ENCODE measurements around the gene TTLL1.

Gene TTLL1

DNA sequence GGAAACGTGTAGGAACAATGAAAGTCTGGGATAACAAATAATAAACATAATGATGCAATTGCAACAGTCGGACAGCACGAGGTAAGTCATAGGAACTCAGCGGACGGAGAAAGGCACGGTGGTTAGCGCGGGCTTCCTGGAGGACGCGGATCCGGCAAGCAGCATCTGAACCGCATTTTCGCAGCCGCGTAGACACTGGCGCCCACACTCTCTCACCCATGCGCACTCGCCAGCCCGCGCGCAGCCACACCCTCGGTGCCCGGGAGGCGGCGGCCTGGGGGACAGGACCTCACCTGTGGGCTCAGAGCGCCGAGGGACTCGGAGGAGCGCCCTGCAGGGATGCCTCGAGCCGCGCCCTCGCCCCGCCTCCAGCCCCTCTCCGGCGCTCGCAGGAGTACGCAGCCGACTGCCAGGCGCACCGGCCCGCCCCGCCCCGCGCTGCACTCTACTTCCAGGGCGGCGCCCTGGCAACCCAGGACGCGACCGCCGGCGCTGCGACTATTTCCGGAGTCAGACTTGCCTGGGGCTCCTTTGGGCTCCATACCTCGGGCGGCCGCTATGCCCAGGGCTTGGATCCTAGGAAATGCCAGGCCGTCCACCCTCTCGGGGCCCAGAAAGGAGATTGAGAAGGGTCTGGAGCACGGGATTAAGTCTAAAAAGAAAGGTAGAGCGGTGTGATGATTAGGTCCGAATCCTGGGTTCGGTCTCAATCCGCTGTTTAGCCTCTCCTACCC is at the start of gene TTLL1:
Gene TTLL1 (minus strand): TSS at position 408 of the 734 bp plus-strand sequence. CDS start 13,805 bp downstream, outside the sequence.
- H3K27me3 ChIP-seq (ENCODE audit: insufficient read depth, low read length), result no peaks in the 10 kb centered on the region
- peaks cover 19% of the 10 kb centered on the region for H3K4me1 ChIP-seq (ENCODE audit: insufficient read depth, low read length, severe bottlenecking)
- H3K9me3 ChIP-seq (ENCODE audit: low read length), result no peaks in the 10 kb centered on the region
- H3K9ac ChIP-seq (ENCODE audit: low read length), result peak within 1 kb of the TSS; percentile 73
- TF ChIP-seq, protein P1, sequence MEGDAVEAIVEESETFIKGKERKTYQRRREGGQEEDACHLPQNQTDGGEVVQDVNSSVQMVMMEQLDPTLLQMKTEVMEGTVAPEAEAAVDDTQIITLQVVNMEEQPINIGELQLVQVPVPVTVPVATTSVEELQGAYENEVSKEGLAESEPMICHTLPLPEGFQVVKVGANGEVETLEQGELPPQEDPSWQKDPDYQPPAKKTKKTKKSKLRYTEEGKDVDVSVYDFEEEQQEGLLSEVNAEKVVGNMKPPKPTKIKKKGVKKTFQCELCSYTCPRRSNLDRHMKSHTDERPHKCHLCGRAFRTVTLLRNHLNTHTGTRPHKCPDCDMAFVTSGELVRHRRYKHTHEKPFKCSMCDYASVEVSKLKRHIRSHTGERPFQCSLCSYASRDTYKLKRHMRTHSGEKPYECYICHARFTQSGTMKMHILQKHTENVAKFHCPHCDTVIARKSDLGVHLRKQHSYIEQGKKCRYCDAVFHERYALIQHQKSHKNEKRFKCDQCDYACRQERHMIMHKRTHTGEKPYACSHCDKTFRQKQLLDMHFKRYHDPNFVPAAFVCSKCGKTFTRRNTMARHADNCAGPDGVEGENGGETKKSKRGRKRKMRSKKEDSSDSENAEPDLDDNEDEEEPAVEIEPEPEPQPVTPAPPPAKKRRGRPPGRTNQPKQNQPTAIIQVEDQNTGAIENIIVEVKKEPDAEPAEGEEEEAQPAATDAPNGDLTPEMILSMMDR (IDR thresholded peaks at IDR 0.05; ENCODE audit: low read length), result no peak
- no peak for TF ChIP-seq EZH2 (IDR thresholded peaks at IDR 0.05; ENCODE audit: borderline replicate concordance, low read length)
- H3F3A ChIP-seq (ENCODE audit: insufficient read depth, low read length), result 0 out of 2 replicates have a peak, but pooled peaks cover 3% of the 10 kb centered on the region
- H3K36me3 ChIP-seq (ENCODE audit: insufficient read depth, low read length), result peaks cover 4% of the 10 kb centered on the region; the same call in 1 of the 2 replicates
- H3K9me2 ChIP-seq (ENCODE audit: low read depth, low read length), result no peaks in the 10 kb centered on the region
- peak within 1 kb of the TSS; percentile 95 for H3K4me2 ChIP-seq (ENCODE audit: low read length)
- H4K20me1 ChIP-seq (ENCODE audit: insufficient read depth, low read length), result no peaks in the 10 kb centered on the region
- H3K27ac ChIP-seq (ENCODE audit: low read depth, low read length, poor library complexity, severe bottlenecking), result peak within 1 kb of the TSS; percentile 40
- peak within 1 kb of the TSS; percentile 69 for H3K4me3 ChIP-seq (ENCODE audit: low read depth, low read length, poor library complexity, severe bottlenecking)
- peak within 1 kb of the TSS; percentile 81 for H2AFZ ChIP-seq (ENCODE audit: low read length)
- H3K79me2 ChIP-seq (ENCODE audit: insufficient read depth, low read length), result no peaks in the 10 kb centered on the region

DNA sequence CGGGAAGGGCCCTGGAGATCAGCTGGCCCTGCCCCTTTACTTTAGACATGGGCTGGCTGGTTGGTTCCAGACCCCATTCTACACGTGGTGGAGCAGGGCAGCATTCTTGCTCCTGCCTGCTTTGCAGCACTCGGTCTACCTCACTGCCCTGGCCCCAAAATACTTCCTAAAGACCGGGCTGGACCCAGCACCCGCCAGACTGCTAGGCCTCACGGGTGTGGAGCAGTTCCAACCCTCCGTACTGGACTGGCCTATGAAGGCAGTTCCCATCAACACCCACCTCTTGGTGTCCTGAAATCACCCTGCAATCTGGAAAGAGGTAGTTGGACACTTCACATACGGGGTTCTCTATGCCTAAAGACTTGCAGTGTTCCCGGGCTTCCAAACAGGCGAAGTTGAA is 47.6 kb upstream of the TTLL1 start:
- Histone ChIP-seq H3K9me2 (ENCODE audit: low read depth, low read length) (no peaks in the 10 kb centered on the region), H3K4me2 (ENCODE audit: low read length) (no peak overlapping the region), H3K27me3 (ENCODE audit: insufficient read depth, low read length) (no peaks in the 10 kb centered on the region), H3K27ac (ENCODE audit: low read depth, low read length, poor library complexity, severe bottlenecking) (no peak overlapping the region), H3F3A (ENCODE audit: insufficient read depth, low read length) (no peaks in the 10 kb centered on the region), H3K36me3 (ENCODE audit: insufficient read depth, low read length) (peaks cover 87% of the 10 kb centered on the region), H3K79me2 (ENCODE audit: insufficient read depth, low read length) (peaks cover under 1% of the 10 kb centered on the region; the same call in 1 of the 2 replicates), H4K20me1 (ENCODE audit: insufficient read depth, low read length) (no peaks in the 10 kb centered on the region), H3K9me3 (ENCODE audit: low read length) (no peaks in the 10 kb centered on the region), H3K9ac (ENCODE audit: low read length) (no peak overlapping the region), H3K4me1 (ENCODE audit: insufficient read depth, low read length, severe bottlenecking) (peaks cover 2% of the 10 kb centered on the region), H3K4me3 (ENCODE audit: low read depth, low read length, poor library complexity, severe bottlenecking) (no peak overlapping the region), H2AFZ (ENCODE audit: low read length) (no peak overlapping the region)
- no peak for TF ChIP-seq EZH2 (IDR thresholded peaks at IDR 0.05; ENCODE audit: borderline replicate concordance, low read length)
- TF ChIP-seq, protein P1 (IDR thresholded peaks at IDR 0.05; ENCODE audit: low read length), result no peak

DNA sequence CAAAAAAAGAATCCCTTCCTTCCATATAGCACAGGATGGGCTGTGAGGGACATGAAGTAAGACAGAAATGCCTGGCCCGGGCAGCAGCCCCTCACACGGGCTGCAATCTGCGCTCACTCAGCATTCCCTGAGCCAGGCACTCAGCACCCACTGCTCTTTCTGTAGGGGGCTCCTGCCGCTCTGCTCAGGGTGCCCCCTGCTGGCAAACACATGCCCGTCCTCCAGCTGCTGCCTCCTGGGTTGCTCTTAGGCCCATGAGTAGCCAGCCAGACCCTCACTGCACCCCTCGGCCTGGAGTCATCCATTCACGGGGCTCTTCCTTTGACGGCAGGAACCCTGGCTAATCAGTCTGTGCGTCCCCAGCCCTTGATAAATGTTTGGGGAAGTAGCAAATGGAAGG is 47.1 kb upstream of the TTLL1 start:
- Histone ChIP-seq H3K4me3 (ENCODE audit: low read depth, low read length, poor library complexity, severe bottlenecking) (no peak overlapping the region), H3K79me2 (ENCODE audit: insufficient read depth, low read length) (no peaks in the 10 kb centered on the region), H3K4me1 (ENCODE audit: insufficient read depth, low read length, severe bottlenecking) (no peaks in the 10 kb centered on the region), H3K9me3 (ENCODE audit: low read length) (no peaks in the 10 kb centered on the region), H3K27me3 (ENCODE audit: insufficient read depth, low read length) (no peaks in the 10 kb centered on the region), H3K27ac (ENCODE audit: low read depth, low read length, poor library complexity, severe bottlenecking) (no peak overlapping the region), H2AFZ (ENCODE audit: low read length) (no peak overlapping the region), H4K20me1 (ENCODE audit: insufficient read depth, low read length) (no peaks in the 10 kb centered on the region), H3K4me2 (ENCODE audit: low read length) (no peak overlapping the region), H3K36me3 (ENCODE audit: insufficient read depth, low read length) (peaks cover 89% of the 10 kb centered on the region), H3F3A (ENCODE audit: insufficient read depth, low read length) (no peaks in the 10 kb centered on the region), H3K9me2 (ENCODE audit: low read depth, low read length) (no peaks in the 10 kb centered on the region), H3K9ac (ENCODE audit: low read length) (no peak overlapping the region)
- TF ChIP-seq, protein P1 (IDR thresholded peaks at IDR 0.05; ENCODE audit: low read length), result peak; percentile 91
- no peak for TF ChIP-seq EZH2 (IDR thresholded peaks at IDR 0.05; ENCODE audit: borderline replicate concordance, low read length)

All from OCI-LY1 (cell line).